Natural killer cell treated with Interleukin-12 subunit alpha and Interleukin-12 subunit beta and Interleukin-15 and Interleukin-18, amount 100 ng/mL, for 72 hours (primary cell): ENCODE results near the gene STAB2. TPM values are rescaled to one million over a fixed set of nuclear protein-coding genes. Genes with fewer than 3 reads are reported as not detected.

ENCODE experiments used
- total RNA-seq, 2 donors: library from RNA; stranded (reverse); gene quantifications; one replicate each; pipeline ENCODE4 v1.2.3, GENCODE V29; 2022

Gene STAB2
- total RNA-seq, 2 donors from 2014 or later = not detected

Other genes starting within 250 kb of the STAB2 start
- not detected for gene C12orf42, start 91.3 kb upstream of the STAB2 start, total RNA-seq